ENCODE measurements around the gene CARS2. TPM values are rescaled to one million over a fixed set of nuclear protein-coding genes. Genes with fewer than 3 reads are reported as not detected.

CARS2 gene
- total RNA-seq, 1 donor from 2014 or later: 73.6 TPM

DNA sequence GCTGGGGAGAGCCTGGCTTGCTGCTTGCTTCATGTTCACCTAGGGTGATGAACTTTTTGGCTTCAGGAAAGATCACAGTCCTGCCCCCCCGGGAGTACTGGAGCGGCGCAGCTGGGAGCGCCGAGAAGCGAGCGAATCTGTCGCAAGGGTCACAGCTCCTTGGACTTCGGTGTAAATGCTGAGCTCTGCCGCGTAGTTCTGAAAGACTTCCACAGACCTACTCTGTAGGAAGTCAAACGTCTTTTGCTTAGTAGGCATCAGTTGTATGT, 10.3 kb upstream of the CARS2 start:
- no peak for DNase-seq (ENCODE audit: low read depth)
- Histone ChIP-seq H3K4me3 (ENCODE audit: low read depth, low read length) (peak overlapping the region; percentile 97), H3K27me3 (ENCODE audit: control insufficient read depth, insufficient read depth, low read length) (no peaks in the 10 kb centered on the region), H3K36me3 (ENCODE audit: control insufficient read depth, insufficient read depth, low read length) (peaks cover 2% of the 10 kb centered on the region)
- TF ChIP-seq, protein P1, sequence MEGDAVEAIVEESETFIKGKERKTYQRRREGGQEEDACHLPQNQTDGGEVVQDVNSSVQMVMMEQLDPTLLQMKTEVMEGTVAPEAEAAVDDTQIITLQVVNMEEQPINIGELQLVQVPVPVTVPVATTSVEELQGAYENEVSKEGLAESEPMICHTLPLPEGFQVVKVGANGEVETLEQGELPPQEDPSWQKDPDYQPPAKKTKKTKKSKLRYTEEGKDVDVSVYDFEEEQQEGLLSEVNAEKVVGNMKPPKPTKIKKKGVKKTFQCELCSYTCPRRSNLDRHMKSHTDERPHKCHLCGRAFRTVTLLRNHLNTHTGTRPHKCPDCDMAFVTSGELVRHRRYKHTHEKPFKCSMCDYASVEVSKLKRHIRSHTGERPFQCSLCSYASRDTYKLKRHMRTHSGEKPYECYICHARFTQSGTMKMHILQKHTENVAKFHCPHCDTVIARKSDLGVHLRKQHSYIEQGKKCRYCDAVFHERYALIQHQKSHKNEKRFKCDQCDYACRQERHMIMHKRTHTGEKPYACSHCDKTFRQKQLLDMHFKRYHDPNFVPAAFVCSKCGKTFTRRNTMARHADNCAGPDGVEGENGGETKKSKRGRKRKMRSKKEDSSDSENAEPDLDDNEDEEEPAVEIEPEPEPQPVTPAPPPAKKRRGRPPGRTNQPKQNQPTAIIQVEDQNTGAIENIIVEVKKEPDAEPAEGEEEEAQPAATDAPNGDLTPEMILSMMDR (IDR thresholded peaks at IDR 0.05; ENCODE audit: insufficient read depth, low read length, poor library complexity, severe bottlenecking): no peak

GRCh38 chr13:110715395-110716246, 9.7 kb upstream of the CARS2 start:
- Histone ChIP-seq H3K36me3 (ENCODE audit: control insufficient read depth, insufficient read depth, low read length) (peaks cover 2% of the 10 kb centered on the region), H3K27me3 (ENCODE audit: control insufficient read depth, insufficient read depth, low read length) (no peaks in the 10 kb centered on the region), H3K4me3 (ENCODE audit: low read depth, low read length) (peak overlapping the region; percentile 97)
- TF ChIP-seq, protein P1 (IDR thresholded peaks at IDR 0.05; ENCODE audit: insufficient read depth, low read length, poor library complexity, severe bottlenecking): no peak
- DNase-seq (ENCODE audit: low read depth): peak; percentile 98

- Histone ChIP-seq H3K27me3 (ENCODE audit: control insufficient read depth, insufficient read depth, low read length) (no peaks in the 10 kb centered on the region), H3K4me3 (ENCODE audit: low read depth, low read length) (peak overlapping the region; percentile 94), H3K36me3 (ENCODE audit: control insufficient read depth, insufficient read depth, low read length) (peaks cover 2% of the 10 kb centered on the region)
- TF ChIP-seq, protein P1 (IDR thresholded peaks at IDR 0.05; ENCODE audit: insufficient read depth, low read length, poor library complexity, severe bottlenecking): no peak
- no peak for DNase-seq (ENCODE audit: low read depth)
Observed at GRCh38 chr13:110714797-110715394, 9.0 kb upstream of the CARS2 start.

DNA sequence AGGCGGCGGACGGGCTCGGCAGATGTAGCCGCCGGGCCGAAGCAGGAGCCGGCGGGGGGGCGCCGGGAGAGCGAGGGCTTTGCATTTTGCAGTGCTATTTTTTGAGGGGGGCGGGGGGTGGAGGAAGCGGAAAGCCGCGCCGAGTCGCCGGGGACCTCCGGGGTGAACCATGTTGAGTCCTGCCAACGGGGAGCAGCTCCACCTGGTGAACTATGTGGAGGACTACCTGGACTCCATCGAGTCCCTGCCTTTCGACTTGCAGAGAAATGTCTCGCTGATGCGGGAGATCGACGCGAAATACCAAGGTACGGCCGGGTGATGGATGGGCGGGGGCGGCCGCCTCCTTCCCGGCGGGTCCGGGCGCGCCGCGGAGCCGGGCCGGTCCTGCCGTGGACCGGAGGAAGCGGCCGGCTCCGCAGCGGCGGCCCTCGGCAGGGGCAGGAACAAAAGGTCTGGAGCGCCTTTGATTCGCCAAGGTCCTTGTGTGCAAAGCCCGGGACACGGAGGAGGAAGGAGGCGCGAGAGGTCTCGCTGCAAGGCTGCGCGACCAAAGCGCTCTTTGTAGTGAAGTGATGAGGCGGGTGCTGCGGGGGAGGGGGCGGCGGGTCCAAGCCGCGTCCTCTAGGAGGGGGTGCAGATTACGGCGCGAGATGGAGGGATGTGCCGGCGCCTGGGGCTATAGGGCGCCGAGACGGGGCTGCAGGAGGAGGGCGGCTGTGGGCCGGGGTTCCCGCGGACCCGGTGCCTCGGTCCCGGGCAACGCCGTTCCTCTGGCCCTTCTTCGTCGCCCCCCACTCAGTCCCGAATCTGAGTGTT, 8.3 kb upstream of the CARS2 start:
- H3K36me3 ChIP-seq (ENCODE audit: control insufficient read depth, insufficient read depth, low read length): no peaks in the 10 kb centered on the region
- TF ChIP-seq, protein P1 (IDR thresholded peaks at IDR 0.05; ENCODE audit: insufficient read depth, low read length, poor library complexity, severe bottlenecking): no peak
- DNase-seq (ENCODE audit: low read depth): no peak
- H3K4me3 ChIP-seq (ENCODE audit: low read depth, low read length): peak overlapping the region; percentile 94
- H3K27me3 ChIP-seq (ENCODE audit: control insufficient read depth, insufficient read depth, low read length): no peaks in the 10 kb centered on the region

DNA sequence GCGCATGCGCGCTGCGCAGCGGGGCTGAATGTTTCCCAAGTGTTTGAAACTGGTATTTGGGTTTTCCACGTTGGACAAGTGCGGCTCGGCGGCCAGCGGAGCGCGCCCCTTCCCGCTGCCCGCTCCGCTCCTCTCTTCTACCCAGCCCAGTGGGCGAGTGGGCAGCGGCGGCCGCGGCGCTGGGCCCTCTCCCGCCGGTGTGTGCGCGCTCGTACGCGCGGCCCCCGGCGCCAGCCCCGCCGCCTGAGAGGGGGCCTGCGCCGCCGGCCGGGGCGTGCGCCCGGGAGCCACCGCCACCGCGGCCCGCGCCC, 7.7 kb upstream of the CARS2 start, which contains the start of gene ING1:
TSS of gene ING1 (plus strand) at position 59 of the 311 bp plus-strand sequence. CDS start 450 bp downstream, outside the sequence.
- no peak for DNase-seq (ENCODE audit: low read depth)
- Histone ChIP-seq H3K4me3 (ENCODE audit: low read depth, low read length) (peak within 1 kb of the TSS; percentile 94), H3K36me3 (ENCODE audit: control insufficient read depth, insufficient read depth, low read length) (no peaks in the 10 kb centered on the region), H3K27me3 (ENCODE audit: control insufficient read depth, insufficient read depth, low read length) (no peaks in the 10 kb centered on the region)
- TF ChIP-seq, protein P1 (IDR thresholded peaks at IDR 0.05; ENCODE audit: insufficient read depth, low read length, poor library complexity, severe bottlenecking): no peak

Data from kidney epithelial cell (primary cell).